GM20431 (cell line): ENCODE results near the gene RNF44.
"Not testable (repeated sequence)": the region's sequence is repeated elsewhere in the genome, so short reads cannot be mapped to it uniquely, and the experiment has no call there.

Experiments
- in situ Hi-C: fragments of 300-500 bp; cut with MseI, MboI; formaldehyde crosslinking; loops from one replicate; pipeline ENCODE4 v1.15.0; 2020; ENCODE audit warnings: low sequenced_read_pairs; ENCODE audit not compliant: unreplicated experiment

Gene RNF44

DNA sequence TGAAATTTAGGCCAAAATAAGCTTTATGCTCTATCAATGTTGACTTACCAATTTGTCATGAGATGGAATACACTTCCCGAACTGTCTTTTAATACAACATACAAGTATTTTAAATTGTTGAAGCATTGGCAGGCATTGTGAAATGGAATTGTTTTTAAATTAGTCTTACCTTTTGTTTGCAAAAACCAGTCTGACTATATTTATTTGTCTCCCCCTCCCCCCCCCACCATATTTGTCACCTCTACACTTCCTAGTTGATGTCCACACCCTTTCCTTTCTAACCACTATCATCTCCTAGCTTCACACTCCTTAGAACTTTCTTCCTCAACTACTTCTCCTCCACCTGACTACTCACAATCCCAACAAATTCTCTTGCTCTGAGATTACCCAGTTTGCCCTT, 48.1 kb downstream of the RNF44 start:
- in situ Hi-C loops: no loop called here

DNA sequence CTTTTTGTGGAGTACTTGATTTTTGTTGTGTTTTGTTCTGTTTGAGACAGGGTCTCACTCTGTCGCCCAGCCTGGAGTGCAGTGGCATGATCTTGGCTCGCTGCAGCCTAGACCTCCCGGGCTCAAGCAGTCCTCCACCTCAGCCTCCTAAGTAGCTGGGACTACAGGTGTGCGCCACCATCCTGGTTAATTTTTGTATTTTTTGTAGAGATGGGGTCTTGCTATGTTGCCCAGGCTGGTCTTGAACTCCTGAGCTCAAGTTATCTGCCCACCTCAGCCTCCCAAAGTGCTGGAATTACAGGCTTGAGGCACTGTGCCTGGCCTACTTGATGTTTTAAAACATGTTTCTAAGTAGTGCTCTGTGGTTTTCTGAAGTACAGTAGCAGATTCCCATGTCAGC, 50.0 kb downstream of the RNF44 start:
- in situ Hi-C loops: not testable (repeated sequence)

DNA sequence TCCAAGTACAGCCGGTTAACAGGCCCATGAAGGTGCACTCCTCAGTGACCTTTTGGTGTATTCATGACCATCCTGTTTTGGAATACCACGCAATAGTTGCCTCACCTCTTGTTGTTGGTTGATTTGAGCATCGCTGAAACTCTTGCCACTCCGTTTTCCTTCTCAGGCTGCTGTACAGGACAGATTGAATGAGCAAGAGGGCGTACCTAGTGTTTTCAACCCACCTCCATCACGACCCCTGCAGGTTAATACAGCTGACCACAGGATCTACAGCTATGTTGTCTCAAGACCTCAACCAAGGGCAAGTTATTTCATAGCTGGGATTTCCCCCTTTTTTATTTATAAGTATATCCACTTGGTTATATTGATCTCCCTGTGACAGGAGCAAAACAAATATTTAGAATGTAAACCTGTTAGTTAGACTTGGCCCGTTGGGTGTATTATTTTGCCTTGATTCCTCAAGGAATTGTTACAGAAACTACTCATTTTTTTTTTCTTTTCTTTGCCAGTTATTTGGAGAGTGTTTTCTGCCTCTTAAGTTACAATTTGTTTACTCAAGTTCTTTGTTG, 50.9 kb downstream of the RNF44 start:
- in situ Hi-C loops: no loop called here

DNA sequence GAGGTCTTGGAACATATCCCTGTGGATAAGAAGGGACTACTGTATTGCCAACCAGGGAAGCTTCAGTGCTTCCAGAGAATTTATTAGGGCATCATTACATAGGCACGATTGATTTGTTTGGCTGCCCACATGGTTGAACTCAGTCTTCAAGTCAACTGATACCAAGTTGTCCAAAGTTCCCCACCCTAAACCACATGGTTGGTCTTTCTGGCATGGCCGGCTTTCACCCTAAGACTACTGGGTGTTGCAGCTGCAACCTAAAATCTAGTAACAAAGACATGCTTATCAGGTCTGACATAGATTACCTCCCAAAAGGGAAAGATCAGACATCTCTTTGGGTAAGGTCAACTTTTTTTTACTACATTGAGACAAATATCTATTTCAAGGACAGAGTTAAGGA, 52.0 kb downstream of the RNF44 start:
- in situ Hi-C loops: no loop called here

DNA sequence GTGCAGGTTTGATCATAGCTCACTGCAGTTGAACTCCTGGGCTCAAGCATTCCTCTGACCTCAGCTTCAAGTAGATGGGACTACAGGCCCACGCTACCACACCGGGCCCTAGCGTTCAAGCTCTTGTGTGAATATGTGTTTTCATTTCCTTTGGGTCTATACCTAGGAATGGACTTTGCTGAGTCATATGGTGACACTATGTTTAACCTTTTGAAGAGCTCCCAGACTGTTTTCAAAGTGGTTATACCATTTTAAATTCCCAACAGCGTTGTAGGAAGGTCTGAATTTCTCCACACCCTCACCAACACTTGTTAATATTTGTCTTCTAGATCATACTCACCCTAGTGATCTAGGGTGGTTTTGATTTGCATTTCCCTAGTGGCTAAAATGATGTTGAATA, 55.5 kb downstream of the RNF44 start:
- in situ Hi-C loops: no loop called here
